IPS-18a (cell line): ENCODE measurements around the gene ASTN2.
"Not testable (repeated sequence)": the region's sequence is repeated elsewhere in the genome, so short reads cannot be mapped to it uniquely, and the experiment has no call there.

Experiments
- H3K27ac ChIP-seq: one replicate; pipeline ENCODE4 v1.5.1; 2013; ENCODE audit warnings: low read length
- H3K27me3 ChIP-seq: one replicate; pipeline ENCODE4 v1.6.1; 2013; ENCODE audit warnings: mild to moderate bottlenecking, low read length; ENCODE audit not compliant: control insufficient read depth, insufficient read depth
- H3K36me3 ChIP-seq: one replicate; pipeline ENCODE4 v1.6.1; 2013; ENCODE audit warnings: low read depth, low read length; ENCODE audit not compliant: control insufficient read depth
- H3K4me1 ChIP-seq: one replicate; pipeline ENCODE4 v1.6.1; 2013; ENCODE audit warnings: low read depth, low read length; ENCODE audit not compliant: control insufficient read depth
- H3K4me3 ChIP-seq: one replicate; pipeline ENCODE4 v1.5.1; 2013; ENCODE audit warnings: low read length
- H3K9ac ChIP-seq: one replicate; pipeline ENCODE4 v1.6.1; 2013; ENCODE audit warnings: mild to moderate bottlenecking, low read length, moderate library complexity
- H3K9me3 ChIP-seq: one replicate; pipeline ENCODE4 v1.6.1; 2013; ENCODE audit warnings: low read depth, low read length; ENCODE audit not compliant: control insufficient read depth

The ASTN2 gene

GRCh38 chr9:116925121-116925520 lies 489.7 kb downstream of the ASTN2 start:
- Histone ChIP-seq H3K36me3 (no peaks in the 10 kb centered on the region), H3K9ac (no peak overlapping the region), H3K27ac (no peak overlapping the region), H3K27me3 (no peaks in the 10 kb centered on the region), H3K9me3 (no peaks in the 10 kb centered on the region), H3K4me1 (peaks cover 32% of the 10 kb centered on the region), H3K4me3 (no peak overlapping the region)

- Histone ChIP-seq H3K36me3 (no peaks in the 10 kb centered on the region), H3K27me3 (no peaks in the 10 kb centered on the region), H3K9ac (no peak overlapping the region), H3K9me3 (no peaks in the 10 kb centered on the region), H3K4me1 (peaks cover 28% of the 10 kb centered on the region), H3K27ac (no peak overlapping the region), H3K4me3 (no peak overlapping the region)
Measured at GRCh38 chr9:116924462-116925110, 490.3 kb downstream of the ASTN2 start.

- not testable (repeated sequence) for H3K27me3 ChIP-seq, H3K4me1 ChIP-seq, H3K4me3 ChIP-seq, H3K36me3 ChIP-seq, H3K9ac ChIP-seq, H3K9me3 ChIP-seq, H3K27ac ChIP-seq
Measured at GRCh38 chr9:116917895-116918508, 496.9 kb downstream of the ASTN2 start.

GRCh38 chr9:116913536-116913935 lies 501.3 kb downstream of the ASTN2 start:
- H3K4me1 ChIP-seq, result peaks cover 3% of the 10 kb centered on the region
- H3K9me3 ChIP-seq, result no peaks in the 10 kb centered on the region
- no peak overlapping the region for H3K4me3 ChIP-seq
- H3K27me3 ChIP-seq, result no peaks in the 10 kb centered on the region
- H3K9ac ChIP-seq, result no peak overlapping the region
- H3K27ac ChIP-seq, result no peak overlapping the region
- H3K36me3 ChIP-seq, result no peaks in the 10 kb centered on the region

GRCh38 chr9:116910201-116910600 lies 504.7 kb downstream of the ASTN2 start:
- no peak overlapping the region for H3K27ac ChIP-seq
- peaks cover 3% of the 10 kb centered on the region for H3K4me1 ChIP-seq
- H3K9me3 ChIP-seq, result no peaks in the 10 kb centered on the region
- no peak overlapping the region for H3K9ac ChIP-seq
- H3K4me3 ChIP-seq, result no peak overlapping the region
- H3K36me3 ChIP-seq, result no peaks in the 10 kb centered on the region
- no peaks in the 10 kb centered on the region for H3K27me3 ChIP-seq

GRCh38 chr9:116907989-116908388 lies 506.9 kb downstream of the ASTN2 start:
- Histone ChIP-seq H3K9ac (no peak overlapping the region), H3K27ac (no peak overlapping the region), H3K9me3 (no peaks in the 10 kb centered on the region), H3K4me1 (peaks cover 3% of the 10 kb centered on the region), H3K4me3 (no peak overlapping the region), H3K27me3 (no peaks in the 10 kb centered on the region), H3K36me3 (no peaks in the 10 kb centered on the region)

GRCh38 chr9:116905171-116905588 lies 509.7 kb downstream of the ASTN2 start:
- Histone ChIP-seq H3K27me3 (no peaks in the 10 kb centered on the region), H3K4me1 (no peaks in the 10 kb centered on the region), H3K36me3 (no peaks in the 10 kb centered on the region), H3K4me3 (no peak overlapping the region), H3K27ac (no peak overlapping the region), H3K9me3 (no peaks in the 10 kb centered on the region), H3K9ac (no peak overlapping the region)

- Histone ChIP-seq H3K4me3 (no peak overlapping the region), H3K9me3 (no peaks in the 10 kb centered on the region), H3K36me3 (no peaks in the 10 kb centered on the region), H3K27ac (no peak overlapping the region), H3K27me3 (no peaks in the 10 kb centered on the region), H3K9ac (no peak overlapping the region), H3K4me1 (no peaks in the 10 kb centered on the region)
Measured at GRCh38 chr9:116904165-116904564, 510.7 kb downstream of the ASTN2 start.

- H3K27me3 ChIP-seq, result no peaks in the 10 kb centered on the region
- H3K9me3 ChIP-seq, result no peaks in the 10 kb centered on the region
- H3K36me3 ChIP-seq, result no peaks in the 10 kb centered on the region
- H3K9ac ChIP-seq, result no peak overlapping the region
- no peak overlapping the region for H3K4me3 ChIP-seq
- H3K4me1 ChIP-seq, result no peaks in the 10 kb centered on the region
- H3K27ac ChIP-seq, result no peak overlapping the region
Measured at GRCh38 chr9:116901260-116901659, 513.6 kb downstream of the ASTN2 start.

GRCh38 chr9:116900543-116900942 lies 514.3 kb downstream of the ASTN2 start:
- Histone ChIP-seq H3K9ac (no peak overlapping the region), H3K9me3 (no peaks in the 10 kb centered on the region), H3K4me3 (no peak overlapping the region), H3K4me1 (no peaks in the 10 kb centered on the region), H3K36me3 (no peaks in the 10 kb centered on the region), H3K27ac (no peak overlapping the region), H3K27me3 (no peaks in the 10 kb centered on the region)

GRCh38 chr9:116900007-116900367 lies 514.9 kb downstream of the ASTN2 start:
- no peak overlapping the region for H3K4me3 ChIP-seq
- H3K9me3 ChIP-seq, result no peaks in the 10 kb centered on the region
- H3K27ac ChIP-seq, result no peak overlapping the region
- no peaks in the 10 kb centered on the region for H3K36me3 ChIP-seq
- no peaks in the 10 kb centered on the region for H3K4me1 ChIP-seq
- no peaks in the 10 kb centered on the region for H3K27me3 ChIP-seq
- H3K9ac ChIP-seq, result no peak overlapping the region

GRCh38 chr9:116899337-116900006 lies 515.4 kb downstream of the ASTN2 start:
- Histone ChIP-seq H3K36me3 (no peaks in the 10 kb centered on the region), H3K4me1 (no peaks in the 10 kb centered on the region), H3K9me3 (no peaks in the 10 kb centered on the region), H3K27me3 (no peaks in the 10 kb centered on the region), H3K4me3 (no peak overlapping the region), H3K9ac (no peak overlapping the region), H3K27ac (no peak overlapping the region)
